Measurements from ENCODE around the gene SCARB2. TPM values are rescaled to one million over a fixed set of nuclear protein-coding genes. Genes with fewer than 3 reads are reported as not detected.

Gene SCARB2
- total and polyA plus RNA-seq, 2 donors (not counting 1 experiment from before 2014, with no cell fraction given): 195 to 365 TPM

- Histone ChIP-seq H4K20me1 (ENCODE audit: control insufficient read depth, extremely low read depth, insufficient read depth, low read length) (no peaks in the 10 kb centered on the region), H3K4me2 (ENCODE audit: extremely low read depth, insufficient read depth, low read length) (no peak overlapping the region), H3K9me3 (ENCODE audit: control insufficient read depth, insufficient read depth, low read depth, low read length) (no peaks in the 10 kb centered on the region), H3K79me2 (ENCODE audit: control insufficient read depth, insufficient read depth, low read length) (peaks cover 2% of the 10 kb centered on the region), H3K9ac (ENCODE audit: insufficient read depth, low read length) (no peak overlapping the region), H3K36me3 (ENCODE audit: control insufficient read depth, insufficient read depth, low read length) (peaks cover 4% of the 10 kb centered on the region), H3K27ac (ENCODE audit: insufficient read depth, low read length) (no peak overlapping the region), H3K4me1 (ENCODE audit: control insufficient read depth, extremely low read depth, insufficient read depth, low read length) (no peaks in the 10 kb centered on the region), H3K27me3 (ENCODE audit: control insufficient read depth, insufficient read depth, low read length) (no peaks in the 10 kb centered on the region), H3K4me3 (replicated peaks in 1 of 4; ENCODE audit: control extremely low read depth in 1 of 4, insufficient read depth in 1 of 4, low read depth in 3 of 4, low read length in 4 of 4) (no peak overlapping the region), H2AFZ (ENCODE audit: low read length) (no peak overlapping the region)
- TF ChIP-seq CTCF (conservative IDR thresholded peaks at IDR 0.05 in 1 of 2, IDR thresholded peaks at IDR 0.05 in 1 of 2; ENCODE audit: low read depth in 1 of 2, low read length in 2 of 2) (no peak), EZH2 (IDR thresholded peaks at IDR 0.05; ENCODE audit: low read length, missing control alignments) (no peak)
- DNase-seq (ENCODE audit: low read depth in 2 of 2): no peak
Measured at GRCh38 chr4:76177709-76178108, 35.9 kb downstream of the SCARB2 start.

GRCh38 chr4:76175336-76175735 lies 38.3 kb downstream of the SCARB2 start:
- TF ChIP-seq EZH2 (IDR thresholded peaks at IDR 0.05; ENCODE audit: low read length, missing control alignments): no peak
- no peak for TF ChIP-seq CTCF (conservative IDR thresholded peaks at IDR 0.05 in 1 of 2, IDR thresholded peaks at IDR 0.05 in 1 of 2; ENCODE audit: low read depth in 1 of 2, low read length in 2 of 2)
- Histone ChIP-seq H4K20me1 (ENCODE audit: control insufficient read depth, extremely low read depth, insufficient read depth, low read length) (no peaks in the 10 kb centered on the region), H3K79me2 (ENCODE audit: control insufficient read depth, insufficient read depth, low read length) (no peaks in the 10 kb centered on the region), H3K4me1 (ENCODE audit: control insufficient read depth, extremely low read depth, insufficient read depth, low read length) (no peaks in the 10 kb centered on the region), H2AFZ (ENCODE audit: low read length) (no peak overlapping the region), H3K27me3 (ENCODE audit: control insufficient read depth, insufficient read depth, low read length) (no peaks in the 10 kb centered on the region), H3K4me2 (ENCODE audit: extremely low read depth, insufficient read depth, low read length) (no peak overlapping the region), H3K36me3 (ENCODE audit: control insufficient read depth, insufficient read depth, low read length) (peaks cover 4% of the 10 kb centered on the region), H3K9ac (ENCODE audit: insufficient read depth, low read length) (no peak overlapping the region), H3K9me3 (ENCODE audit: control insufficient read depth, insufficient read depth, low read depth, low read length) (no peaks in the 10 kb centered on the region), H3K4me3 (replicated peaks in 1 of 4; ENCODE audit: control extremely low read depth in 1 of 4, insufficient read depth in 1 of 4, low read depth in 3 of 4, low read length in 4 of 4) (no peak overlapping the region), H3K27ac (ENCODE audit: insufficient read depth, low read length) (no peak overlapping the region)
- DNase-seq (ENCODE audit: low read depth in 2 of 2): no peak

- DNase-seq (ENCODE audit: low read depth in 2 of 2): no peak
Measured at GRCh38 chr4:76174216-76174615, 39.4 kb downstream of the SCARB2 start.

More at GRCh38 chr4:76174216-76174615, 39.4 kb downstream of the SCARB2 start:
- Histone ChIP-seq H3K9me3 (ENCODE audit: control insufficient read depth, insufficient read depth, low read depth, low read length) (no peaks in the 10 kb centered on the region), H3K4me3 (replicated peaks in 1 of 4; ENCODE audit: control extremely low read depth in 1 of 4, insufficient read depth in 1 of 4, low read depth in 3 of 4, low read length in 4 of 4) (no peak overlapping the region), H3K4me2 (ENCODE audit: extremely low read depth, insufficient read depth, low read length) (no peak overlapping the region), H4K20me1 (ENCODE audit: control insufficient read depth, extremely low read depth, insufficient read depth, low read length) (no peaks in the 10 kb centered on the region), H3K27me3 (ENCODE audit: control insufficient read depth, insufficient read depth, low read length) (no peaks in the 10 kb centered on the region), H2AFZ (ENCODE audit: low read length) (no peak overlapping the region), H3K4me1 (ENCODE audit: control insufficient read depth, extremely low read depth, insufficient read depth, low read length) (no peaks in the 10 kb centered on the region), H3K79me2 (ENCODE audit: control insufficient read depth, insufficient read depth, low read length) (no peaks in the 10 kb centered on the region), H3K9ac (ENCODE audit: insufficient read depth, low read length) (no peak overlapping the region), H3K27ac (ENCODE audit: insufficient read depth, low read length) (no peak overlapping the region), H3K36me3 (ENCODE audit: control insufficient read depth, insufficient read depth, low read length) (peaks cover 5% of the 10 kb centered on the region)
- TF ChIP-seq EZH2 (IDR thresholded peaks at IDR 0.05; ENCODE audit: low read length, missing control alignments) (no peak), CTCF (conservative IDR thresholded peaks at IDR 0.05 in 1 of 2, IDR thresholded peaks at IDR 0.05 in 1 of 2; ENCODE audit: low read depth in 1 of 2, low read length in 2 of 2) (no peak)

All from fibroblast of lung (primary cell).